ENCODE results near the gene RCVRN. TPM values are rescaled to one million over a fixed set of nuclear protein-coding genes. Genes with fewer than 3 reads are reported as not detected.

RCVRN gene
- total and polyA plus RNA-seq, 2 of the 4 experiments (the other 2 are of a cell fraction), result not detected

DNA sequence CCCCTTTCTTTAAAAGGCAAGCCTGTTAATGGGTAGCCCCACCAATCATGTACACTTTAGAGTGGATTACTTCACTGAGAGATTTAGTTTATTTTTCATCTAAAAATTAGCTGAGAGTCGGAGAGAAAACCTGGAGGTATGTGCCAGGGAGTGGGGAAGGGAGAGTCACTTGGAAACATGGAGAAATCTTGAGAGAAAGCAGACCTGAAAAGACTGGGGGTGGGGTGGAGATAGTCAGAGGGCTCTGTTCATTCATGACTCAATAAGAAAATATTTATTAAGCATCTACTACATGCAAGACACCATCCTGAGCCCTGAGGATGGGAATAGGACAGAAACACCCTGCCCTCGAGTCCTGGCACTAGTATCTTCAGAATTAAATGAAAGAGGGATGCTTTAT lies 27.4 kb upstream of the RCVRN start:
- peaks cover 5% of the 10 kb centered on the region; the same call in 1 of the 2 replicates for H3K9me1 ChIP-seq (ENCODE audit: insufficient read depth, low read length)
- H3K79me1 ChIP-seq (ENCODE audit: low read depth in 1 of 2, low read length in 2 of 2), result no peaks in the 10 kb centered on the region
- H2BK120ac ChIP-seq (ENCODE audit: low read depth, low read length), result no peak overlapping the region
- H3K9me3 ChIP-seq (ENCODE audit: control insufficient read depth, insufficient read depth, low read length), result no peaks in the 10 kb centered on the region; the same call in 1 of the 2 replicates
- dilution Hi-C loops (cut with HindIII; ENCODE audit: low sequenced_read_pairs, unreplicated experiment), result no loop called here
- no peak overlapping the region for H4K8ac ChIP-seq (ENCODE audit: low read depth in 2 of 2, low read length in 2 of 2)
- H3K4me2 ChIP-seq (ENCODE audit: low read depth, low read length), result no peak overlapping the region
- intact Hi-C loops (cut with micrococcal nuclease), result no loop called here
- in situ Hi-C loops (cut with MboI; ENCODE audit: low sequenced_read_pairs), result no loop called here
- WGBS, 2 experiments (ENCODE audit: extremely low coverage in 2 of 2, insufficient read length in 1 of 2), result no CpG with 5 or more reads among the region's 2 CpGs
- no peak for TF ChIP-seq POLR2A (IDR thresholded peaks at IDR 0.05; ENCODE audit: low read depth, low read length)
- TF ChIP-seq, protein P1, sequence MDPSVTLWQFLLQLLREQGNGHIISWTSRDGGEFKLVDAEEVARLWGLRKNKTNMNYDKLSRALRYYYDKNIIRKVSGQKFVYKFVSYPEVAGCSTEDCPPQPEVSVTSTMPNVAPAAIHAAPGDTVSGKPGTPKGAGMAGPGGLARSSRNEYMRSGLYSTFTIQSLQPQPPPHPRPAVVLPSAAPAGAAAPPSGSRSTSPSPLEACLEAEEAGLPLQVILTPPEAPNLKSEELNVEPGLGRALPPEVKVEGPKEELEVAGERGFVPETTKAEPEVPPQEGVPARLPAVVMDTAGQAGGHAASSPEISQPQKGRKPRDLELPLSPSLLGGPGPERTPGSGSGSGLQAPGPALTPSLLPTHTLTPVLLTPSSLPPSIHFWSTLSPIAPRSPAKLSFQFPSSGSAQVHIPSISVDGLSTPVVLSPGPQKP (IDR thresholded peaks at IDR 0.05; ENCODE audit: borderline replicate concordance, low read depth, low read length), result no peak
- TF ChIP-seq MXI1 (IDR thresholded peaks at IDR 0.05; ENCODE audit: borderline replicate concordance, low read depth, low read length), result no peak
- no peak for TF ChIP-seq NFE2L2 (IDR thresholded peaks at IDR 0.05; ENCODE audit: low read depth, low read length)
- TF ChIP-seq CHD1 (IDR thresholded peaks at IDR 0.05; ENCODE audit: low read depth, low read length), result no peak
- TF ChIP-seq, protein P2, sequence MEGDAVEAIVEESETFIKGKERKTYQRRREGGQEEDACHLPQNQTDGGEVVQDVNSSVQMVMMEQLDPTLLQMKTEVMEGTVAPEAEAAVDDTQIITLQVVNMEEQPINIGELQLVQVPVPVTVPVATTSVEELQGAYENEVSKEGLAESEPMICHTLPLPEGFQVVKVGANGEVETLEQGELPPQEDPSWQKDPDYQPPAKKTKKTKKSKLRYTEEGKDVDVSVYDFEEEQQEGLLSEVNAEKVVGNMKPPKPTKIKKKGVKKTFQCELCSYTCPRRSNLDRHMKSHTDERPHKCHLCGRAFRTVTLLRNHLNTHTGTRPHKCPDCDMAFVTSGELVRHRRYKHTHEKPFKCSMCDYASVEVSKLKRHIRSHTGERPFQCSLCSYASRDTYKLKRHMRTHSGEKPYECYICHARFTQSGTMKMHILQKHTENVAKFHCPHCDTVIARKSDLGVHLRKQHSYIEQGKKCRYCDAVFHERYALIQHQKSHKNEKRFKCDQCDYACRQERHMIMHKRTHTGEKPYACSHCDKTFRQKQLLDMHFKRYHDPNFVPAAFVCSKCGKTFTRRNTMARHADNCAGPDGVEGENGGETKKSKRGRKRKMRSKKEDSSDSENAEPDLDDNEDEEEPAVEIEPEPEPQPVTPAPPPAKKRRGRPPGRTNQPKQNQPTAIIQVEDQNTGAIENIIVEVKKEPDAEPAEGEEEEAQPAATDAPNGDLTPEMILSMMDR (conservative IDR thresholded peaks at IDR 0.05; ENCODE audit: low read depth, low read length), result no peak
- no peak for TF ChIP-seq RFX5 (IDR thresholded peaks at IDR 0.05; ENCODE audit: low read depth, low read length)
- no peak for TF ChIP-seq BHLHE40 (IDR thresholded peaks at IDR 0.05; ENCODE audit: low read depth, low read length)
- TF ChIP-seq MAZ (IDR thresholded peaks at IDR 0.05; ENCODE audit: borderline replicate concordance, low read depth, low read length), result no peak
- TF ChIP-seq FOS (IDR thresholded peaks at IDR 0.05; ENCODE audit: low read depth, low read length), result no peak
- TF ChIP-seq CEBPB (IDR thresholded peaks at IDR 0.05; ENCODE audit: low read depth, low read length), result no peak
- BruUV-seq (replicated peaks), result no TSS peak
- no peak overlapping the region for H3K14ac ChIP-seq (replicated peaks; ENCODE audit: low read depth, low read length)
- H2BK5ac ChIP-seq (ENCODE audit: low read depth, low read length, poor library complexity, severe bottlenecking), result no peak overlapping the region
- H3K18ac ChIP-seq (ENCODE audit: low read depth, low read length), result no peak overlapping the region
- H2AK5ac ChIP-seq (ENCODE audit: low read depth, low read length), result no peak overlapping the region
- no peaks in the 10 kb centered on the region for H3K27me3 ChIP-seq (ENCODE audit: control insufficient read depth, insufficient read depth, low read length)
- DNase-seq (peak; percentile 57), ATAC-seq (ENCODE audit: low read depth) (peak; percentile 43)
- no peaks in the 10 kb centered on the region for H4K20me1 ChIP-seq (ENCODE audit: insufficient read depth, low read length)
- H2BK15ac ChIP-seq (ENCODE audit: low read depth, low read length), result no peak overlapping the region
- no peaks in the 10 kb centered on the region; the same call in 1 of the 2 replicates for H3K36me3 ChIP-seq (ENCODE audit: control insufficient read depth, insufficient read depth, low read length)
- H4K5ac ChIP-seq (ENCODE audit: low read depth, low read length), result no peak overlapping the region
- H3K23ac ChIP-seq (ENCODE audit: low read depth, low read length), result no peak overlapping the region
- no peak overlapping the region for H4K91ac ChIP-seq (ENCODE audit: insufficient read depth, low read depth, low read length)
- no peak overlapping the region for H3K4me3 ChIP-seq (ENCODE audit: insufficient read depth, low read depth, low read length)
- no peak overlapping the region for H3K9ac ChIP-seq (ENCODE audit: low read depth, low read length)
- H3K27ac ChIP-seq (ENCODE audit: insufficient read depth, low read length), result no peak overlapping the region
- H2AFZ ChIP-seq (replicated peaks; ENCODE audit: low read length, poor library complexity), result no peak overlapping the region
- H3K56ac ChIP-seq (ENCODE audit: extremely low read depth, insufficient read depth, low read length), result no peak overlapping the region
- peaks cover 4% of the 10 kb centered on the region; the same call in 1 of the 2 replicates for H3K4me1 ChIP-seq (ENCODE audit: control insufficient read depth, insufficient read depth, low read length)
- no peak overlapping the region for H2BK20ac ChIP-seq (ENCODE audit: low read depth, low read length)
- ChIA-PET POLR2A (ENCODE audit: unreplicated experiment) (no interaction called here), CTCF (no interaction called here)
- no peak overlapping the region for H3K4ac ChIP-seq (ENCODE audit: low read depth, low read length)
- H2AK9ac ChIP-seq (replicated peaks; ENCODE audit: low read depth, low read length, poor library complexity), result no peak overlapping the region

Data from IMR-90 (cell line).